B cell (primary cell): ENCODE data around the gene FFAR3. TPM values are rescaled to one million over a fixed set of nuclear protein-coding genes. Genes with fewer than 3 reads are reported as not detected.

Source experiments
- ATAC-seq: fragments of 200-7000 bp; cut with Tn5 transposase; one replicate; pipeline ENCODE4 v1.10.0; 2021; ENCODE audit warnings: low read depth, mild to moderate bottlenecking, moderate number of reproducible peaks, moderate library complexity
- CTCF ChIA-PET: fragments of 350-600 bp; sonication (Branson Sonifier 250); formaldehyde crosslinking; loops from one replicate; lab custom pipeline; 2021; ENCODE audit warnings: antibody characterized with exemption, inconsistent platforms; lab: Charles Lee
- POLR2A ChIA-PET: fragments of 350-600 bp; sonication (Branson Sonifier 250); formaldehyde crosslinking; loops from one replicate; lab custom pipeline; 2021; ENCODE audit warnings: antibody characterized with exemption; lab: Charles Lee
- DNase-seq: peaks from one replicate; pipeline ENCODE4 v3.0.0; 2013
- H2AFZ ChIP-seq: 2 replicates; pipeline ENCODE4 v1.6.1; 2012; ENCODE audit warnings: mild to moderate bottlenecking, low read depth, low read length; ENCODE audit not compliant: insufficient read depth, poor library complexity, severe bottlenecking
- H3K27ac ChIP-seq, 2 donors: 1 replicate in 1 of 2; 2 replicates in 1 of 2; pipeline ENCODE4 v1.5.1; 2012 to 2013; ENCODE audit warnings: low read length in 2 of 2, mild to moderate bottlenecking in 2 of 2, moderate library complexity in 1 of 2
- H3K27me3 ChIP-seq, 4 experiments: fragments of 200-600 bp in 1 of 4; sonication (generic) in 1 of 4; replicated peaks in 1 of 4; 1 replicate in 2 of 4; 2 replicates in 2 of 4; pipeline versions ENCODE4 v1.6.1 to v1.7.0; 2013 to 2016; ENCODE audit warnings: low read length in 3 of 4, mild to moderate bottlenecking in 2 of 4, mixed read lengths in 1 of 4, moderate library complexity in 1 of 4; ENCODE audit not compliant: insufficient read depth in 4 of 4, control insufficient read depth in 3 of 4; ENCODE audit errors: control extremely low read depth in 1 of 4
- H3K36me3 ChIP-seq, 2 experiments: replicated peaks in 1 of 2; 1 replicate in 1 of 2; 2 replicates in 1 of 2; pipeline versions ENCODE4 v1.6.1 to v1.7.1; 2013; ENCODE audit warnings: low read length in 1 of 2; ENCODE audit not compliant: insufficient read depth in 2 of 2, control insufficient read depth in 1 of 2; ENCODE audit errors: control extremely low read depth in 1 of 2, extremely low read depth in 1 of 2
- H3K4me1 ChIP-seq, 2 donors: fragments of 200-600 bp in 1 of 2; sonication (generic) in 1 of 2; 1 replicate in 1 of 2; 2 replicates in 1 of 2; pipeline versions ENCODE4 v1.5.1 to v1.6.1; 2013 to 2017; ENCODE audit warnings: low read length in 2 of 2; ENCODE audit not compliant: control insufficient read depth in 2 of 2, insufficient read depth in 2 of 2
- H3K4me2 ChIP-seq: replicated peaks from 2 replicates; pipeline ENCODE3; 2012; ENCODE audit warnings: mild to moderate bottlenecking, low read depth, low read length; ENCODE audit not compliant: poor library complexity, severe bottlenecking
- H3K4me3 ChIP-seq, 5 experiments: fragments of 200-600 bp in 1 of 5; sonication (generic) in 1 of 5; 1 replicate in 3 of 5; 2 replicates in 2 of 5; pipeline versions ENCODE4 v1.5.1 to v1.7.0; 2011 to 2016; ENCODE audit warnings: low read length in 4 of 5, mild to moderate bottlenecking in 4 of 5, low read depth in 2 of 5, control low read depth in 1 of 5, moderate library complexity in 1 of 5; ENCODE audit not compliant: insufficient read depth in 1 of 5; ENCODE audit errors: control extremely low read depth in 1 of 5, extremely low read depth in 1 of 5
- H3K79me2 ChIP-seq: fragments of 200-600 bp; sonication (generic); one replicate; pipeline ENCODE4 v1.6.0; 2016; ENCODE audit warnings: low read length; ENCODE audit not compliant: control insufficient read depth, insufficient read depth
- H3K9ac ChIP-seq: fragments of 200-600 bp; sonication (generic); 2 replicates; pipeline ENCODE4 v1.6.1; 2017; ENCODE audit warnings: mild to moderate bottlenecking, low read length, moderate library complexity
- H3K9me3 ChIP-seq, 3 donors: one replicate each; pipeline versions ENCODE4 v1.6.1 to v1.7.1; 2013; ENCODE audit warnings: low read length in 2 of 3; ENCODE audit not compliant: control insufficient read depth in 2 of 3, insufficient read depth in 1 of 3; ENCODE audit errors: control extremely low read depth in 1 of 3
- H4K20me1 ChIP-seq: 2 replicates; pipeline ENCODE4 v1.6.0; 2012; ENCODE audit warnings: mild to moderate bottlenecking, low read length; ENCODE audit not compliant: insufficient read depth, control insufficient read depth, poor library complexity, severe bottlenecking
- H3K27ac Mint-ChIP-seq: one replicate; pipeline ENCODE4 v1.8.0; 2021; ENCODE audit warnings: mixed read lengths
- H3K27me3 Mint-ChIP-seq: one replicate; pipeline ENCODE4 v1.8.0; 2021; ENCODE audit warnings: mixed read lengths
- H3K4me1 Mint-ChIP-seq: one replicate; pipeline ENCODE4 v1.8.0; 2021; ENCODE audit warnings: mixed read lengths
- H3K4me3 Mint-ChIP-seq: one replicate; pipeline ENCODE4 v1.8.0; 2021; ENCODE audit warnings: mixed read lengths
- H3K9me3 Mint-ChIP-seq: one replicate; pipeline ENCODE4 v1.8.0; 2022; ENCODE audit warnings: mixed read lengths; ENCODE audit not compliant: insufficient read depth
- CTCF ChIP-seq: fragments of 200-600 bp; IDR thresholded peaks from one replicate; pipeline ENCODE4 v1.8.0; 2022; ENCODE audit warnings: antibody characterized with exemption, mild to moderate bottlenecking
- EZH2 ChIP-seq: IDR thresholded peaks from 2 replicates; pipeline ENCODE4 v1.6.1; 2012; ENCODE audit warnings: borderline replicate concordance, low read depth, mild to moderate bottlenecking, moderate library complexity, low read length; ENCODE audit not compliant: insufficient read depth, poor library complexity, severe bottlenecking
- WGBS: methylation state at CpG from one replicate; pipeline ENCODE4 v1.1.5; 2013; ENCODE audit warnings: missing lambda C conversion rate; ENCODE audit not compliant: insufficient coverage; 5-methylcytosine and 5-hydroxymethylcytosine counted together
- intact Hi-C: fragments of 100-400 bp; cut with micrococcal nuclease; formaldehyde crosslinking; loops from one replicate; pipeline ENCODE4 v1.10.0; 2022
- polyA plus RNA-seq: library from polyadenylated mRNA; depleted of rRNA; stranded (reverse); fragments of >200 nt; gene quantifications from 2 replicates; pipeline ENCODE4 v1.2.3, GENCODE V29; 2012
- total RNA-seq, 2 donors: library from RNA; stranded (reverse); fragments of 120-200 nt in 1 of 2; gene quantifications; 1 replicate in 1 of 2; 2 replicates in 1 of 2; pipeline versions ENCODE4 v1.2.3 to v1.2.4, GENCODE V29; 2013 to 2022

FFAR3 gene
- total and polyA plus RNA-seq, 2 donors (not counting 1 experiment from before 2014, with no cell fraction given), result 0.63 TPM; not detected in 1

DNA sequence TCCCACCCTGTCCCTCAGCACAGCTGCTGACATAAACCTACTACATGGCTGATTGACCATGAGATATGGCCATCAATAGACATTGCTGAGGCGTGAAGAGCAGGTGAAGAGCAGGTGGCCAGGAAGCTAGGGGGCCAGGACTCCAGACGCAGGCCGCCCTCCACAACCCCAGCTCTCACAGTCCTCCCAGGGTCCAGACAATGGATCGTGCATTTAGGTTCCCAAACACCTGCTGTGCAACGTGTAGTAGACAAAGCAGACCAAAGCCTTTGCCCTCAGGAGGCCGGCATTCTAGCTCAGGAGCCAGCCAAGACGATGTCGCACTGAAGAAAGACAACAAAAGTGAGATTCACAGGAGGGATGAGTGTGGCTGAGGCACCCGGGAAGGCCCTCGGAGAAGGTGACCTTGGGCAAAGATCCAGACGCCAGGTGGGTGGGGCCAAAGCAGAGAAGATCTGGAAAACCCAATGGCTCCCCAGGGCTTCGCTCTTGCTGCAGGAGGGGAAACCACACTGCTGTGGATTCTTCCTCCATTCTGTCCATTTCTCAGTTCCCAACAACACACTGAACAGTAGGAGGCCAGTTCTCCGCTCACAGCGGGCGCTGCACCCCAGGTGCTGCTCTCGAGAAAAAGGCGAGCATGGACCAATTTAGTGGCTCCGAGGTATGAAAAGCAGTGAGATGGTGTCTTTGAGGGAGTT lies 9.2 kb upstream of the FFAR3 start:
- TF ChIP-seq CTCF (no peak), EZH2 (no peak)
- Histone ChIP-seq H3K4me1 (peaks cover 66 to 80% of the 10 kb centered on the region in 2 donors), H3K9ac (no peak overlapping the region), H3K36me3 (peaks cover 0 to 31% of the 10 kb centered on the region in 2 experiments), H3K4me3 (no peak overlapping the region), H3K9me3 (peaks cover 0 to 10% (median 0%) of the 10 kb centered on the region in 3 donors), H3K79me2 (no peaks in the 10 kb centered on the region), H4K20me1 (peaks cover 23% of the 10 kb centered on the region), H3K27ac (peak overlapping the region; percentile 36 to 60), H3K27me3 (no peaks in the 10 kb centered on the region), H2AFZ (no peak overlapping the region), H3K4me2 (peak overlapping the region; percentile 65)
- peak overlapping the region; percentile 39 for H3K4me3 Mint-ChIP-seq
- no peaks in the 10 kb centered on the region for H3K27me3 Mint-ChIP-seq
- H3K4me1 Mint-ChIP-seq, result peaks cover 71% of the 10 kb centered on the region
- CTCF ChIA-PET, result interaction anchor here (0.6 to 13.5 kb wide), 12 partner anchors 8 to 282 kb away, joined by 3 to 234 read pairs (median 6); partner anchors contain the start of gene LGI4
- DNase-seq, result peak; percentile 67
- H3K9me3 Mint-ChIP-seq, result no peaks in the 10 kb centered on the region
- 62% methylated on average over 14 of the region's 18 CpGs for WGBS
- POLR2A ChIA-PET, result interaction anchor here (0.6 to 3.1 kb wide), 11 partner anchors 12 to 146 kb away, joined by 3 to 12 read pairs (median 3); partner anchors contain the start of gene CD22
- peak overlapping the region; percentile 51 for H3K27ac Mint-ChIP-seq
- ATAC-seq, result peak; percentile 6
- intact Hi-C loops, result loop anchor here (5.0 to 10.0 kb wide), 3 partner anchors 67 to 366 kb away; partner anchors contain the start of genes HAMP and KMT2B
